B cell (primary cell): ENCODE data around the gene TUT1. TPM values are rescaled to one million over a fixed set of nuclear protein-coding genes. Genes with fewer than 3 reads are reported as not detected.
"Not testable (repeated sequence)": the region's sequence is repeated elsewhere in the genome, so short reads cannot be mapped to it uniquely, and the experiment has no call there.

Source experiments
- ATAC-seq: fragments of 200-7000 bp; cut with Tn5 transposase; one replicate; pipeline ENCODE4 v1.10.0; 2021; ENCODE audit warnings: low read depth, mild to moderate bottlenecking, moderate number of reproducible peaks, moderate library complexity
- CTCF ChIA-PET: fragments of 350-600 bp; sonication (Branson Sonifier 250); formaldehyde crosslinking; loops from one replicate; lab custom pipeline; 2021; ENCODE audit warnings: antibody characterized with exemption, inconsistent platforms; lab: Charles Lee
- POLR2A ChIA-PET: fragments of 350-600 bp; sonication (Branson Sonifier 250); formaldehyde crosslinking; loops from one replicate; lab custom pipeline; 2021; ENCODE audit warnings: antibody characterized with exemption; lab: Charles Lee
- DNase-seq: peaks from one replicate; pipeline ENCODE4 v3.0.0; 2013
- H2AFZ ChIP-seq: 2 replicates; pipeline ENCODE4 v1.6.1; 2012; ENCODE audit warnings: mild to moderate bottlenecking, low read depth, low read length; ENCODE audit not compliant: insufficient read depth, poor library complexity, severe bottlenecking
- H3K27ac ChIP-seq, 2 donors: 1 replicate in 1 of 2; 2 replicates in 1 of 2; pipeline ENCODE4 v1.5.1; 2012 to 2013; ENCODE audit warnings: low read length in 2 of 2, mild to moderate bottlenecking in 2 of 2, moderate library complexity in 1 of 2
- H3K27me3 ChIP-seq, 4 experiments: fragments of 200-600 bp in 1 of 4; sonication (generic) in 1 of 4; replicated peaks in 1 of 4; 1 replicate in 2 of 4; 2 replicates in 2 of 4; pipeline versions ENCODE4 v1.6.1 to v1.7.0; 2013 to 2016; ENCODE audit warnings: low read length in 3 of 4, mild to moderate bottlenecking in 2 of 4, mixed read lengths in 1 of 4, moderate library complexity in 1 of 4; ENCODE audit not compliant: insufficient read depth in 4 of 4, control insufficient read depth in 3 of 4; ENCODE audit errors: control extremely low read depth in 1 of 4
- H3K36me3 ChIP-seq, 2 experiments: replicated peaks in 1 of 2; 1 replicate in 1 of 2; 2 replicates in 1 of 2; pipeline versions ENCODE4 v1.6.1 to v1.7.1; 2013; ENCODE audit warnings: low read length in 1 of 2; ENCODE audit not compliant: insufficient read depth in 2 of 2, control insufficient read depth in 1 of 2; ENCODE audit errors: control extremely low read depth in 1 of 2, extremely low read depth in 1 of 2
- H3K4me1 ChIP-seq, 2 donors: fragments of 200-600 bp in 1 of 2; sonication (generic) in 1 of 2; 1 replicate in 1 of 2; 2 replicates in 1 of 2; pipeline versions ENCODE4 v1.5.1 to v1.6.1; 2013 to 2017; ENCODE audit warnings: low read length in 2 of 2; ENCODE audit not compliant: control insufficient read depth in 2 of 2, insufficient read depth in 2 of 2
- H3K4me2 ChIP-seq: replicated peaks from 2 replicates; pipeline ENCODE3; 2012; ENCODE audit warnings: mild to moderate bottlenecking, low read depth, low read length; ENCODE audit not compliant: poor library complexity, severe bottlenecking
- H3K4me3 ChIP-seq, 5 experiments: fragments of 200-600 bp in 1 of 5; sonication (generic) in 1 of 5; 1 replicate in 3 of 5; 2 replicates in 2 of 5; pipeline versions ENCODE4 v1.5.1 to v1.7.0; 2011 to 2016; ENCODE audit warnings: low read length in 4 of 5, mild to moderate bottlenecking in 4 of 5, low read depth in 2 of 5, control low read depth in 1 of 5, moderate library complexity in 1 of 5; ENCODE audit not compliant: insufficient read depth in 1 of 5; ENCODE audit errors: control extremely low read depth in 1 of 5, extremely low read depth in 1 of 5
- H3K79me2 ChIP-seq: fragments of 200-600 bp; sonication (generic); one replicate; pipeline ENCODE4 v1.6.0; 2016; ENCODE audit warnings: low read length; ENCODE audit not compliant: control insufficient read depth, insufficient read depth
- H3K9ac ChIP-seq: fragments of 200-600 bp; sonication (generic); 2 replicates; pipeline ENCODE4 v1.6.1; 2017; ENCODE audit warnings: mild to moderate bottlenecking, low read length, moderate library complexity
- H3K9me3 ChIP-seq, 3 donors: one replicate each; pipeline versions ENCODE4 v1.6.1 to v1.7.1; 2013; ENCODE audit warnings: low read length in 2 of 3; ENCODE audit not compliant: control insufficient read depth in 2 of 3, insufficient read depth in 1 of 3; ENCODE audit errors: control extremely low read depth in 1 of 3
- H4K20me1 ChIP-seq: 2 replicates; pipeline ENCODE4 v1.6.0; 2012; ENCODE audit warnings: mild to moderate bottlenecking, low read length; ENCODE audit not compliant: insufficient read depth, control insufficient read depth, poor library complexity, severe bottlenecking
- H3K27ac Mint-ChIP-seq: one replicate; pipeline ENCODE4 v1.8.0; 2021; ENCODE audit warnings: mixed read lengths
- H3K27me3 Mint-ChIP-seq: one replicate; pipeline ENCODE4 v1.8.0; 2021; ENCODE audit warnings: mixed read lengths
- H3K4me1 Mint-ChIP-seq: one replicate; pipeline ENCODE4 v1.8.0; 2021; ENCODE audit warnings: mixed read lengths
- H3K4me3 Mint-ChIP-seq: one replicate; pipeline ENCODE4 v1.8.0; 2021; ENCODE audit warnings: mixed read lengths
- H3K9me3 Mint-ChIP-seq: one replicate; pipeline ENCODE4 v1.8.0; 2022; ENCODE audit warnings: mixed read lengths; ENCODE audit not compliant: insufficient read depth
- CTCF ChIP-seq: fragments of 200-600 bp; IDR thresholded peaks from one replicate; pipeline ENCODE4 v1.8.0; 2022; ENCODE audit warnings: antibody characterized with exemption, mild to moderate bottlenecking
- EZH2 ChIP-seq: IDR thresholded peaks from 2 replicates; pipeline ENCODE4 v1.6.1; 2012; ENCODE audit warnings: borderline replicate concordance, low read depth, mild to moderate bottlenecking, moderate library complexity, low read length; ENCODE audit not compliant: insufficient read depth, poor library complexity, severe bottlenecking
- WGBS: methylation state at CpG from one replicate; pipeline ENCODE4 v1.1.5; 2013; ENCODE audit warnings: missing lambda C conversion rate; ENCODE audit not compliant: insufficient coverage; 5-methylcytosine and 5-hydroxymethylcytosine counted together
- intact Hi-C: fragments of 100-400 bp; cut with micrococcal nuclease; formaldehyde crosslinking; loops from one replicate; pipeline ENCODE4 v1.10.0; 2022
- polyA plus RNA-seq: library from polyadenylated mRNA; depleted of rRNA; stranded (reverse); fragments of >200 nt; gene quantifications from 2 replicates; pipeline ENCODE4 v1.2.3, GENCODE V29; 2012
- total RNA-seq, 2 donors: library from RNA; stranded (reverse); fragments of 120-200 nt in 1 of 2; gene quantifications; 1 replicate in 1 of 2; 2 replicates in 1 of 2; pipeline versions ENCODE4 v1.2.3 to v1.2.4, GENCODE V29; 2013 to 2022

Gene TUT1
- total and polyA plus RNA-seq, 2 donors (not counting 1 experiment from before 2014, with no cell fraction given), result 31.1 to 47.7 TPM

GRCh38 chr11:62561677-62562230, 29.6 kb downstream of the TUT1 start:
- 100% methylated on average over 1 of the region's 3 CpGs for WGBS
- H3K27me3 ChIP-seq, H2AFZ ChIP-seq, intact Hi-C loops, H3K9me3 ChIP-seq, H3K4me2 ChIP-seq, H3K9ac ChIP-seq, H3K4me3 Mint-ChIP-seq, H3K9me3 Mint-ChIP-seq, DNase-seq, ATAC-seq, H3K27ac ChIP-seq, H3K27me3 Mint-ChIP-seq, H3K4me3 ChIP-seq: not testable (repeated sequence)
- CTCF ChIA-PET, result interaction anchor here (0.7 to 13.2 kb wide), 12 partner anchors 10 to 300 kb away, joined by 3 to 376 read pairs (median 6); partner anchors contain the start of genes AHNAK and EEF1G
- Histone ChIP-seq H3K36me3 (peaks cover 17 to 55% of the 10 kb centered on the region in 2 experiments), H3K79me2 (peaks cover 10% of the 10 kb centered on the region), H4K20me1 (peaks cover 15% of the 10 kb centered on the region), H3K4me1 (peaks cover 13 to 29% of the 10 kb centered on the region in 2 donors)
- POLR2A ChIA-PET, result interaction anchor here (1.7 to 2.0 kb wide), 2 partner anchors 10 to 137 kb away, joined by 6 to 7 read pairs; no protein-coding TSS in a partner anchor
- Mint-ChIP-seq H3K4me1 (peaks cover 29% of the 10 kb centered on the region), H3K27ac (peak overlapping the region; percentile 32)

GRCh38 chr11:62560566-62561103, 30.7 kb downstream of the TUT1 start:
- Mint-ChIP-seq H3K9me3 (no peaks in the 10 kb centered on the region), H3K27me3 (no peaks in the 10 kb centered on the region), H3K27ac (peak overlapping the region; percentile 77), H3K4me1 (peaks cover 38% of the 10 kb centered on the region), H3K4me3 (no peak overlapping the region)
- H4K20me1 ChIP-seq, result peaks cover 15% of the 10 kb centered on the region
- no peak overlapping the region for H3K9ac ChIP-seq
- no peaks in the 10 kb centered on the region for H3K27me3 ChIP-seq
- no peak overlapping the region for H3K4me2 ChIP-seq
- peaks cover 24 to 40% of the 10 kb centered on the region in 2 donors for H3K4me1 ChIP-seq
- TF ChIP-seq CTCF, result peak; percentile 77
- TF ChIP-seq EZH2, result no peak
- H3K4me3 ChIP-seq, result no peak overlapping the region
- no peaks in the 10 kb centered on the region for H3K9me3 ChIP-seq
- no peak overlapping the region for H3K27ac ChIP-seq
- peak; percentile 82 for DNase-seq
- POLR2A ChIA-PET, result interaction anchor here (0.9 to 9.3 kb wide), 4 partner anchors 9 to 136 kb away, joined by 6 to 119 read pairs (median 7); partner anchors contain the start of gene AHNAK
- H3K36me3 ChIP-seq, result peaks cover 12 to 44% of the 10 kb centered on the region in 2 experiments
- H2AFZ ChIP-seq, result no peak overlapping the region
- 100% methylated on average over 2 of the region's 2 CpGs for WGBS
- peaks cover 10% of the 10 kb centered on the region for H3K79me2 ChIP-seq
- intact Hi-C loops, result loop anchor here (1.0 kb wide), 4 partner anchors 13 to 136 kb away; partner anchors contain the start of gene EEF1G
- CTCF ChIA-PET, result interaction anchor here (0.7 to 13.2 kb wide), 29 partner anchors 9 to 301 kb away, joined by 3 to 376 read pairs (median 4); partner anchors contain the start of genes AHNAK, EEF1G and TUT1
- ATAC-seq, result peak; percentile 28

- H3K27ac ChIP-seq, result peak overlapping the region in 1 of 2 donors; percentile 16
- not testable (repeated sequence) for H3K9me3 Mint-ChIP-seq, DNase-seq, H3K27me3 ChIP-seq, ATAC-seq, H2AFZ ChIP-seq, H3K4me3 Mint-ChIP-seq, H3K9ac ChIP-seq, H3K9me3 ChIP-seq, H3K4me2 ChIP-seq, H3K4me3 ChIP-seq, H3K27me3 Mint-ChIP-seq
- WGBS, result 89% methylated on average over 5 of the region's 5 CpGs
- ChIA-PET CTCF (interaction anchor here (0.9 to 13.2 kb wide), 15 partner anchors 8 to 165 kb away, joined by 3 to 376 read pairs (median 9); partner anchors contain the start of genes AHNAK and EEF1G), POLR2A (interaction anchor here (2.0 to 9.3 kb wide), 2 partner anchors 8 to 17 kb away, joined by 7 to 119 read pairs; no protein-coding TSS in a partner anchor)
- peaks cover 10% of the 10 kb centered on the region for H3K79me2 ChIP-seq
- H3K4me1 ChIP-seq, result peaks cover 33 to 50% of the 10 kb centered on the region in 2 donors
- peaks cover 15% of the 10 kb centered on the region for H4K20me1 ChIP-seq
- Mint-ChIP-seq H3K27ac (peak overlapping the region; percentile 78), H3K4me1 (peaks cover 44% of the 10 kb centered on the region)
- H3K36me3 ChIP-seq, result peaks cover 10 to 36% of the 10 kb centered on the region in 2 experiments
- intact Hi-C loops, result loop anchor here (1.0 to 5.0 kb wide), 5 partner anchors 14 to 283 kb away; partner anchors contain the start of gene EEF1G
Observed at GRCh38 chr11:62559626-62560025, 31.7 kb downstream of the TUT1 start.
